HepG2 (cell line): ENCODE measurements around the gene MRPL43. TPM values are rescaled to one million over a fixed set of nuclear protein-coding genes. Genes with fewer than 3 reads are reported as not detected.

Experiments used
- AHDC1 ChIP-seq: sonication (generic); formaldehyde crosslinking; IDR thresholded peaks from 2 replicates; pipeline ENCODE4 v1.5.1; 2020; ENCODE audit warnings: mild to moderate bottlenecking, missing genetic modification reagents, borderline replicate concordance
- ATF3 ChIP-seq: sonication (generic); formaldehyde crosslinking; IDR thresholded peaks from 2 replicates; pipeline ENCODE4 v1.4.0; 2020; ENCODE audit warnings: missing genetic modification reagents
- CEBPB ChIP-seq: IDR thresholded peaks from 2 replicates; pipeline ENCODE4 v1.6.1; 2011; ENCODE audit warnings: low read depth, low read length, improper control_type of control experiment, borderline replicate concordance
- CREB1 ChIP-seq, 2 experiments: fragments of 450-650 bp in 1 of 2; IDR thresholded peaks; 2 replicates each; pipeline ENCODE4 v1.6.1; 2016 to 2017; ENCODE audit warnings: control low read depth in 1 of 2, mild to moderate bottlenecking in 1 of 2, missing compliant biosample characterization in 1 of 2, missing genetic modification characterization in 1 of 2
- DBP ChIP-seq: sonication (generic); formaldehyde crosslinking; IDR thresholded peaks from 2 replicates; pipeline ENCODE4 v1.4.0; 2020; ENCODE audit warnings: missing genetic modification reagents; ENCODE audit errors: not compliant biosample characterization
- FOSL2 ChIP-seq: sonication (generic); formaldehyde crosslinking; IDR thresholded peaks from 2 replicates; pipeline ENCODE4 v1.4.0; 2020; ENCODE audit warnings: missing genetic modification reagents
- KAT2B ChIP-seq: fragments of 150-350 bp; IDR thresholded peaks from 2 replicates; pipeline ENCODE4 v1.6.1; 2014; ENCODE audit warnings: low read depth, low read length, borderline replicate concordance
- MAFF ChIP-seq: IDR thresholded peaks from 2 replicates; pipeline ENCODE4 v1.6.1; 2011; ENCODE audit warnings: low read depth, low read length, improper control_type of control experiment
- MLX ChIP-seq: IDR thresholded peaks from 2 replicates; pipeline ENCODE4 v1.6.1; 2016
- PATZ1 ChIP-seq: sonication (generic); formaldehyde crosslinking; IDR thresholded peaks from 2 replicates; pipeline ENCODE4 v1.4.0; 2020; ENCODE audit warnings: missing genetic modification reagents
- PREB ChIP-seq: sonication (generic); formaldehyde crosslinking; IDR thresholded peaks from 2 replicates; pipeline ENCODE4 v1.4.0; 2020; ENCODE audit warnings: missing genetic modification reagents
- RBAK ChIP-seq: sonication (generic); formaldehyde crosslinking; IDR thresholded peaks from 2 replicates; pipeline ENCODE4 v1.5.1; 2020; ENCODE audit warnings: mild to moderate bottlenecking, missing genetic modification reagents
- SP4 ChIP-seq: sonication (generic); formaldehyde crosslinking; IDR thresholded peaks from 2 replicates; pipeline ENCODE4 v1.8.1; 2023; ENCODE audit warnings: mild to moderate bottlenecking, missing genetic modification reagents
- TAF1 ChIP-seq: sonication (generic); formaldehyde crosslinking; IDR thresholded peaks from 2 replicates; pipeline ENCODE4 v1.4.0; 2020; ENCODE audit warnings: missing genetic modification reagents
- ZNF124 ChIP-seq: sonication (generic); formaldehyde crosslinking; IDR thresholded peaks from 2 replicates; pipeline ENCODE4 v1.4.0; 2020; ENCODE audit warnings: missing genetic modification reagents
- ZNF205 ChIP-seq: IDR thresholded peaks from 2 replicates; pipeline ENCODE4 v1.6.1; 2018; ENCODE audit warnings: missing biosample characterization, missing genetic modification reagents
- ZNF30 ChIP-seq: sonication (generic); formaldehyde crosslinking; IDR thresholded peaks from 2 replicates; pipeline ENCODE4 v1.5.0; 2020; ENCODE audit warnings: mild to moderate bottlenecking, missing genetic modification reagents
- ZNF44 ChIP-seq: sonication (generic); formaldehyde crosslinking; IDR thresholded peaks from 2 replicates; pipeline ENCODE4 v1.5.1; 2020; ENCODE audit warnings: mild to moderate bottlenecking, missing genetic modification reagents
- ZNF883 ChIP-seq: sonication (generic); formaldehyde crosslinking; IDR thresholded peaks from 2 replicates; pipeline ENCODE4 v1.5.1; 2020; ENCODE audit warnings: mild to moderate bottlenecking, missing genetic modification reagents; ENCODE audit errors: not compliant biosample characterization
- polyA plus RNA-seq, 8 experiments: library from polyadenylated mRNA; depleted of rRNA in 3 of 8; stranded (reverse) in 7 of 8; unstranded in 1 of 8; fragments of >200 nt; fragmentation: Illumina TruSeq in 4 of 8; extraction: Trizol in 4 of 8; gene quantifications; 2 replicates each; pipeline versions ENCODE4 v1.2.1 to v1.2.3, GENCODE V29; 2011 to 2016; ENCODE audit warnings: low read depth in 4 of 8, missing spikeins in 1 of 8, mixed read lengths in 1 of 8; ENCODE audit not compliant: insufficient read depth in 1 of 8
- total RNA-seq, 5 experiments: library from RNA; depleted of rRNA; stranded (reverse); fragments of >200 nt; fragmentation: Illumina TruSeq; extraction: Trizol; gene quantifications; 2 replicates each; pipeline ENCODE4 v1.2.3, GENCODE V29; 2016; ENCODE audit warnings: low read depth in 1 of 5

MRPL43 gene
- total and polyA plus RNA-seq, 2 of the 13 experiments (the other 11 are each of a cell fraction or from before 2014, with no cell fraction given) = 71.0 to 73.7 TPM

- no peak for TF ChIP-seq AHDC1
- peak; percentile 73; the same call in 1 of the 2 replicates for TF ChIP-seq ZNF44 (CRISPR knock-in tag)
- peak; percentile 86 for TF ChIP-seq SP4 (CRISPR knock-in tag)
- TF ChIP-seq KAT2B = no peak
- 0 out of 2 replicates have a peak, but pooled peaks have one; percentile 9 for TF ChIP-seq CREB1 (IDR thresholded peaks at IDR 0.05)
- no peak for TF ChIP-seq CREB1 (CRISPR knock-in tag; IDR thresholded peaks at IDR 0.05)
- TF ChIP-seq ZNF883 (CRISPR knock-in tag) = peak; percentile 74
- TF ChIP-seq ZNF205 (CRISPR knock-in tag) = no peak
- peak; percentile 72 for TF ChIP-seq PATZ1
- TF ChIP-seq PREB (CRISPR knock-in tag) = no peak
- peak; percentile 45; the same call in 1 of the 2 replicates for TF ChIP-seq ATF3 (CRISPR knock-in tag)
- 0 out of 2 replicates have a peak, but pooled peaks have one; percentile 30 for TF ChIP-seq MLX
- no peak for TF ChIP-seq DBP
- no peak for TF ChIP-seq RBAK (CRISPR knock-in tag)
- peak; percentile 87 for TF ChIP-seq TAF1 (CRISPR knock-in tag)
- 0 out of 2 replicates have a peak, but pooled peaks have one; percentile 15 for TF ChIP-seq FOSL2 (CRISPR knock-in tag)
- TF ChIP-seq MAFF = no peak
- no peak for TF ChIP-seq ZNF30 (CRISPR knock-in tag)
- TF ChIP-seq CEBPB = no peak
- TF ChIP-seq ZNF124 (CRISPR knock-in tag) = 0 out of 2 replicates have a peak, but pooled peaks have one; percentile 38
Observed at GRCh38 chr10:100986952-100987684, at the start of gene MRPL43, which contains the start of gene TWNK (continued).
